HG03432 (cell line): ENCODE measurements around the gene SLC9A3.
A peak's percentile ranks its signal among the peaks of the same experiment; 100 is the strongest.

Experiments used
- ATAC-seq: cut with Tn5 transposase; IDR thresholded peaks from one replicate; pipeline ENCODE4 v1.9.1; 2021; ENCODE audit warnings: mild to moderate bottlenecking, moderate library complexity; ENCODE audit not compliant: unreplicated experiment

Gene SLC9A3

DNA sequence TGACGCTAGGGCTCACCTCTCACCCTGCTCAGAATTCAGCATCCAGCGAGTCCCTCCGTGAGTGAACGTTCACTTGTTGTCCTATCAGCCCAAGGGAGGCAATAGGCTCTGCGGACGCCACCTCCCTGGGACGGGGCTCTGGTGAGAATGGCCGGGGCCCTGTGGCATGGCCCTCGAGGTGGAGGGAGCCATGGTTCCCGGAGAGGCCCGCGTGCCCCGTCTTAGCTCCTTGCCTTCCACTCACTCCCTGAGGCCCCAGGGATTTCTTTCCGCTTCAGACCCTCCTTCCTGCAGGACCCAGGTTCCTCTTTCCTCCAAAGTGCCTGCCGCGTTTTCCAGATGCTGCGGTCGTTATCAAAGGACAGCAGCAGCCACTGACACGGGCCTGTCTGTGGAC lies 59.8 kb downstream of the SLC9A3 start:
- no peak for ATAC-seq

DNA sequence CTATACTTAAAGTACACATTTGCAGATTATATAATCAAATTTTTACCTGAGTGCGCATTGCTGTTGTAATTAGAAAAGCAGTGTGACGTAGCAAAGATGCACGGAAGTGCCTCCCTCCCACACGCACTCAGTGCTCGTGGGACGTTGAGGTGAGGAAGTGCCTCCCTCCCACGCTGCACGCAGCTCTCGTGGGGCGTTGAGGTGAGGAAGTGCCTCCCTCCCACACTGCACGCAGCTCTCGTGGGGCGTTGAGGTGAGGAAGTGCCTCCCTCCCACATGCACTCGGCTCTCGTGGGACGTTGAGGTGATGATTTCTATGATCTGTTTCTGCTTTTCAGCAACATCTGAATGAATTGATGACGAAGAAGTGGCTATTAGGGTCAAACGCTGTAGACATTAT lies 60.3 kb downstream of the SLC9A3 start:
- no peak for ATAC-seq

DNA sequence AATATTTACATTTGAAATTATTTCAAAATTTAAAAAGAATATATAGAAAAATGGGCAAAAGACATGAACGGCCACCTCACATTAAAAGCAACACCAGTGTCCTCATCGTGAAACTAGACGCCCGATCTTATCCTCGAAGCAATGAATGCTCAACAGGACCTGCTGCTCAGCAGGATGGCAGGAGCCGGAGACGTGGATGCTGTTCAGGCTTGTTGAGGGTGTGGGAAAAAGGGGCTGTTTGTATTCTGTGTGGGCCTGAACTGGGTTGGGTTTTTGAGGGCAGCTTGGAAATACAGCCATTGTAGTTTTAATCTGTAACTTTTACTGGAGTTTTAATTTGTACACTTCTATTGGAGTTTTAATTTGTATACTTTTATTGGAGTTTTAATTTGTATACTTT lies 60.9 kb downstream of the SLC9A3 start:
- ATAC-seq = no peak

DNA sequence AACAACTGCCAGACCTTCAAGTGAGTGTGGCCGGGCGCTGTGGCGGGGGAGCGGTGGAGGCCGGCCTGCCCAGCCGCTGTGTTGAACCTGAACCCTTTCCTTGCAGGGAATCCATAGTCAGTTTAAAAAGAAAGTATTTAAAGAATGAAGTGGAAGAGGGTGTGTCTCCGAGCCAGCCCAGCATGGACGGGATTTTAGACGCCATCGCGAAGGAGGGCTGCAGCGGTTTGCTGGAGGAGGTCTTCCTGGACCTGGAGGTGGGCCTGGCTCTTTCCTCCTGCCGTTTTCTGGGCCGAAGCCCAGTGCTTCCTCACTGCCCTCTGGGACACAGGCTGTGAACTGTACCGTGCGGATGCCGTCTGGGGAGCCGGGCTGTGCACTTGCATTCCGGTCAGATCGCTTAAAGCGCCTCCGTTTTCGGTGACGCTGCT lies 62.2 kb downstream of the SLC9A3 start:
- ATAC-seq = no peak

DNA sequence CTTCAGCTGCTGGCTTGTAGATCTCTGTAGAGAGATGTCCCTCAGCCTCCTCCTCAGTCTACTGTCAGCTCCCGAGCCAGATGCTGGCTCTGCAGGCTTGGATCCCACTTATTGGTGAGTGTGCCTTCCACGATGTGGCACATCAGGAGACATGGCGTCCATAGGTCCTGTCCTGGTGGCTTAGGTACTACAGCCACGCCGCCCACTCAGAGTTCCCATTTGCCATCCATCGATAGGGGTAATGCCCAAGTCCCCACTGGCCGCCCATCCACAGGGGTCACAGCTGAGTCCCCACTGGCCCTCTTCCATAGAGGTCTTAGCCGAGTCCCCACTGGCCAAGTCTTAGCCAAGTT lies 64.0 kb downstream of the SLC9A3 start:
- ATAC-seq = no peak

DNA sequence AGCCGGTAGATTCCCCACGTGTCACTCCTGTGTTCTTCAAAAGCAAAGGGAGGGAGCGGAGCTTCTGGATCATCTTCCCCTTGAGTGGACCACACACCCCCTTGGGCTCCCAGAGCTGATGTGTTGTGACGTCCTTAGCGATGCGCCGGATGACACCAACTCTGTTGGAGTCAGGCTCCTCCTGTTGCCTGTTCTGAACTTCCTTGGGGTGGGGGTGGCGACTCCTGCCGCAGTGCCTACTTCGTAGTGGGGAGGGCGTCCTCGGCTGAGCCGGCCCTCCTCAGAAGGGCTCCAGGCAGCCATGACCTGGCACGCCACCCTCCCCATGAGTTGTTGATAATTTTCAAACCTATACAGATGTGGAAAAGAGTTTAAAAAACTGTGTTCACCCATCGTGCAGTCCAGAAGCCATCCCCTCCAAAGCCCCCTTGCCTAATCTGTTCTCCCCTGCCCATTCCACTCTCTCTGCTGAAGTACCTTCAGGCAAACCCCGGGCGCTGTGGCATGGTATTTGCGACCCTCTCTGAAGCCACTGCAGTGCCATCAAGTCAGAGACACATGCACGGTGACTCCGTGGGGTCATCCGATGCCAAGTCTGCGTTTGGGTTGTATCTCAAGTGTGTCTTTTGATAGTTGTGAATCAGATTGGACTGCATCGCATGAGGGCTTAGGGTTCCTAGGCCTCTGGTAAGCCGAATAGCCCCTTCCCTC lies 64.5 kb downstream of the SLC9A3 start:
- ATAC-seq = no peak

DNA sequence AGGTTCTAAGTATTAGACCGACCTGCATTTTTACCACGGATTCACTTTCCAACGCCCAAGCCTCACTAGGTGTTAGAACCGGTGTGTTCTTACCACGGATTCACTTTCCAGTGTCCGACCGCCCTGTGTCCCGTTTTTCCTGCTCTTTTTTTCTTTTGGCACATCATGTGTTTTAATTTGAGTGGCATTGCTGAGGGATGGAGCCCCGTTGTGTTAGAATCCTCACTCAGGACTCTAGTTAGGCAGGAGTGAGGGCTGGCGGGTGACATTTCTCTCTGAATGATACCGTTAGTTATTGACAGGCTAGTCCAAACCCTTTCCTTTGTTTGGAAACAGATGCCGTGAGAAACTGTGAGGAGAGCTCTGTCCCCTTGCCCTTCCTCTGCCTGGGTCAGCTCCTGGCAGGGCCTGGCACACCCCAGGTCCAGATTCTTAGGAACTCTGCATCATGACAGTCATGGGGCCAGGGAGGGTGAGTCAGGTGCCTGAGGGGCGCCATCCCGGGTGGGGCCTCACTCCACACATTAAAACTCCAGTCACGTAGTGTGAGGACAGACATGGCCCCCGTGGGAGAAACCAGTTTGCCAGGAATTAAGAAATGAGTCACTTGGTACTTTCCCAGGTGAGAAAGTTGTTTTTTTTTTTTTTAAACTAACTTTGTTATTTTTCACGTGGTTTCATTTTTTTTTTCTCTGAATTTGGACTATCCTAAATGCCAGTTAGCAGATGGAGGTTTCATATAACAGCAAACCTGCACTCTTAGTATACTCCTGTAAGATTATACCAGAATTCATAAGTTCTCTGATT lies 65.5 kb downstream of the SLC9A3 start:
- ATAC-seq = peak; percentile 72

DNA sequence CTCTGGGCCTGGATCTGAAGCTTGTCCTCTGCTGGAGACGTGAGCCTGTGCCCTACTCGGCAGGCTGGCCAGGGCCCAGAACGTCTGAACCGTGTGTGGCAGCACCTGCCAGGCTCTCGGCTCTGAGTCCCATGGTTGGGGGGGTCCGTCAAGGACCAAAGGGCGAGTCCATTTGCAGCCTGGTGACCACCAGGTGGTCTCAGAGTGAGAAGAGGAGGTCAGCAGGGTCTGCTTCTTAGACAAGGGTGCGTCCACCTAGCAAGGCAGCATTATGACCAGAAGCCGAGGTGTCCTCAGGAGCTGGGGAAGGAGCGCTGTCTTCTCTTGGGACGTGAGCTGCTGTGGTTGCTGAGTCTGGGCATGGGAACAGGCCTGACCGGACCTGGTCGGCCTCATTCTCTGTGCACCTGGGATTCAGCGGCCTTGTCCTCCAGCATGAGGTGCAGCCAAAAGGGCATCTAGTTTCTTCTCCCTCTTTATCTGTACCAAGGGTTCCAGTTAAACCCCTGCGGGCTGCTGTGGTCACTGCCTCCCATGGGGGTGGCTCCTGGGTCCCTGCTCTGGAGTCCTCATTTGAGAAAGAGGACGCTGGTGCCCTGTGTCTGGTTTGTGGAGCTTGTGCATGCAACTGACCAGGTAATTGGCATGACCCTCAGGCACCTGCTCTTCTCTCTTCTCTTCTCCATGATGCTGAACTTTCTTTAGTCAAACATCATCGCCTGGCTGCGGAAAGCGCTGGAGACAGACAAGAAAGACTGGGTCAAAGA lies 66.9 kb downstream of the SLC9A3 start:
- ATAC-seq = no peak

DNA sequence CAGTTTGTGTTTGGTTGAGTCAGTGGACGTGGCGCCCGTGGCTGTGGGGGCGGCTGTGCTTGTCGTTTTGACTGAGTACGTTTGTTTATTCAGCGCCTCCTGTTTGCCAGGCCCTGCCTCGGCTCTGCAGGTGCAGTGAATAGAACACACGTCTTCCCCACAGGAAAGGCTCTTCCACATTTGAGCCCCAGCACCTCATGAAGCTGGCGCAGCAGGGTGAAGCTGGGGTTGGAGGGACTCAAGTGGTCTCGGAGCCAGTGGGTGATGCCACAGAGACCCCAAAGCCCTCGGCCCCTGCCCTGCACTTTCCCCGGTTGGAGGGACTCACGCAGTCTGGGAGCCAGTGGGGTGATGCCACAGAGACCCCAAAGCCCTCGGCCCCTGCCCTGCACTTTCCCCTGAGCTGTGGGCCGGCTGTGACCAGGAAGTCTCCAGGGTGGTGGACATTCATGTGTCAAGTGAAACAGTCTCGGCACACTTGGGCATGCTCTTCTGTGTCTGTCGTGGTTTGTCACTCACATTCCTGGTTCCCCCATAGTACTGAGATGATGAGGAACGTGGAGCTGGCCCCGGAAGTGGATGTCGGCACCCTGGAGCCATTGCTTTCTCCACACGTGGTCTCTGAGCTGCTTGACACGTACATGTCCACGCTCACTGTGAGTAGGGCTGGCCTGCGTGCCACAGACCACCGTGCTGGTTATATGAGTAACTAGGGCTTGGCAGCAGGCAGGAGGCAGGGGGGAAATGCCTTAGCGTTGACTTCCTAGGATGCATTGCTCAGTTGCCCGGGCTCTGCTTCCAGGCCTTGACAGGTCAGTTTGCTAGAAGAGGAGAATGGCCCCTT lies 67.7 kb downstream of the SLC9A3 start:
- no peak for ATAC-seq

DNA sequence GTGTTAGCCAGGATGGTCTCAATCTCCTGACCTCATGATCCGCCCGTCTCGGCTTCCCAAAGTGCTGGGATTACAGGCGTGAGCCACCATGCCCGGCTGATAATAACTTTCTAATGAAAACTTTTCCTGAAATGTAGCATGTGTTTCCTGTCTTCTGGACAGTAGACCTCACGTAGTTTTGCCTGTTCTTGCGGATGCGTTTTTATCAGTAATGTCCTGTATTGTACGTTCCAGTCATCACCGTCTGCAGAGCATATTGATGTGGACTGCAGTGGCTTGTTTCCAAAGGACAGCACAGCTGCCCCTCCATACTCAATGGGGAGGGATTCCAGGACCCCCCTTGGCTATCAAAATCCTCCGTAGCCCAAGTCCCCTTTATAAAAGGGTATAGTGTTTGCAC lies 68.4 kb downstream of the SLC9A3 start:
- no peak for ATAC-seq

DNA sequence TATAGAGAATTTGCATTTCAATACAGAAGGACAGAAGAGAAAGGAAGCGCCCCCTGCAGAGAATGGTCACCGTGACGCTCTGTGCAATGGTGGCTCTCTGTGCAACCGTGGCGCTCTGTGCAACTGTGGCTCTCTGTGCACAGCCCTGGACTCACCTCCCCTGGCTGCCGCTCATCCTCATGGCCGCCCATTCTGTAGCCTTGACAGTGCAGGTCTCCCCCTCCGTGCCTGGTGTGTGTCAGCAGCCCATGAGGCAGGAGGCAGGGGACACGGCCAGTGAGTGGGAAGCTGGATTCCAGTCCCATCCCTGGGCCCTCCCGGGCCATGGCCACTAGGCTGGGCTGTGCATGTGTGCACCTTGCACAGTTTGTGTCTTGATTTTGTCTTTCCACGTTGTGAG lies 69.3 kb downstream of the SLC9A3 start:
- no peak for ATAC-seq

DNA sequence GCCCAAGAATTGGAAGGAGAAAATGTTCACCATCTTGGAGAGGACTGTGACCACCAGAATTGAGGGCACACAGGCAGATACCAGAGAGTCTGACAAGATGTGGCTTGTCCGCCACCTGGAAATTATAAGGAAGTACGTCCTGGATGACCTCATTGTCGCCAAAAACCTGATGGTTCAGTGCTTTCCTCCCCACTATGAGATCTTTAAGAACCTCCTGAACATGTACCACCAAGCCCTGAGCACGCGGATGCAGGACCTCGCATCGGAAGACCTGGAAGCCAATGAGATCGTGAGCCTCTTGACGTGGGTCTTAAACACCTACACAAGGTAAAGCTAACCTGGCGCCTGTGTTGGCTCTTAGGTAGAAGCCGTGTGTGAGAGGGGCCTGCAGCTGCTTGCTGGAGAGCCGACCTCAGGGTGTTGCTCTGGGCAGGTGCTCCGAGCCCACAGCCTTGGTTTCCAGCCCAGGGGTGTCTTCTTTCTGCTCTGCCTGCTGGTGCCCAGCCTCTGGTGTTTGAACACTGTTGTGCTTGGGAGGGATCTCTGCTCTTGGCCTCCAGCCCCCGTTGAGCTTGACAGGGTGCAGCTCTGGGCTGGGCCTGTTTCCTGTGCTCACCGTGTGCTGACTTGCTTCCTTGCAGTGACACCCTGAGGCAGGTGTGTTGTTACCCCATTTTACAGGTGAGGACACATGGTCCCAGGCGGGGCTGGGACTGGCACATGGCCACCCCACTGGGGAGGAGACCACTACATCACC lies 70.3 kb downstream of the SLC9A3 start:
- ATAC-seq = no peak

DNA sequence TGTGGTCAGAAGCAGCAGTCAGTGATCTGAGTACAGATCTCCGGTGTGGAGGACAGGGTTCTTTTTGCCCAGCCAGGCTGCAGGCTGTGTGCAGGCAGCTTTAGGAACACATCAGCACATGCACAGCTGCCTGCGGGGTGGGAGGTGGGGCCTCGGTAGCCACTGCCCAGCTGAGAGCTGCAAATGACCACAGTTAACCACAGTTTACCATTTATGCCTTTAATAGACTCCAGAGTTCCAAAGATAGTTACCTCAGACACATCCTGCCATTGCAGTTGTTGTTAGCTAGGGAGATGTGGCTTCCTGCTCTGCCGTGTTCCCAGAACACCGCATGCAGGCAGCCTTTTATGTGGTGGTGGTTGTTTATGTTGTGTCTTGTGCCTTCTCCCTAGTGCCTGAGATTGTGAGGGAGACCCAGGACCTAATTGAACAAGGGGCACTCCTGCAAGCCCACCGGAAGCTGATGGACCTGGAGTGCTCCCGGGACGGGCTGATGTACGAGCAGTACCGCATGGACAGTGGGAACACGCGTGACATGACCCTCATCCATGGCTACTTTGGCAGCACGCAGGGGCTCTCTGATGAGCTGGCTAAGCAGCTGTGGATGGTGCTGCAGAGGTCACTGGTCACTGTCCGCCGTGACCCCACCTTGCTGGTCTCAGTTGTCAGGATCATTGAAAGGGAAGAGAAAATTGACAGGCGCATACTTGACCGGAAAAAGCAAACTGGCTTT lies 71.1 kb downstream of the SLC9A3 start:
- ATAC-seq = no peak

DNA sequence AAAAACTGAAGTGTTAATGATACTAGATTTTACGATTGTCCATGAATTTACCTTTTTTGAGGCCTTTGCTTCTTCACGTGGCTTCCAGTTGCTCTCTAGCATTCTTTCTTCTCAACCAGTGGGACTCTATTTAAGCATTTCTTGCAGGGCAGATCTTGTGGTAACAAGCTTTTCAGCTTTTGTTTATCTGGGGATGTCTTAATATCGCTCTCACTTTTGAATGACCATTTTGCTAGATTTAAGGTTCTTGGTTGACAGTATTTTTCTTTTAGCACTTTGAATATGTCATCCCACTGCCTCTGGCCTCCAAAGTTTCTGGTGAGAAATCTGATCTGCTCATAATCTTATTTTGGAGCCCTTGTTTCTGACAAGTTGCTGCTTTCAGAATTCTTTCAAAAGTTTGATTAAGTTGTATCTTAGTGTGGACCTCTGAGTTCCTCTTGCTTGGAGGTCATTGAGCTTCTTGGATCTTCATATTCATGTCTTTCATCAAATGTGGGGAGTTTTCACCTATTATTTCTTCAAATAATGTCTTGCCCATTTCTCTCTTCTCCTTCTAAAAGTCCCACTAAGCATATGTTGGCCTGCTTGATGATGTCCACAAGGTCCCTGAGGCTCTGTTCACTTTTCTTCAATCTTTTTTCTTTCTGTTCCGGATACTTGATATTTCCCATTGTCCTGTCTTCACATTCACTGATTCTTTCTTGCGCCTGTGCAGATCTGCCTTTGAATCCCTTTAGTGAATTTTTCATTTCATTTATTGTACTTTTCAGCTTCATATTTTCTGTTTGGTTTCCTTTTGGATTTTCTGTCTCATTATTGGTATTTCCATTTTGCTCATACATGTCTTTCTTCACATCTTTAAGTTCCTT lies 72.4 kb downstream of the SLC9A3 start:
- no peak for ATAC-seq

DNA sequence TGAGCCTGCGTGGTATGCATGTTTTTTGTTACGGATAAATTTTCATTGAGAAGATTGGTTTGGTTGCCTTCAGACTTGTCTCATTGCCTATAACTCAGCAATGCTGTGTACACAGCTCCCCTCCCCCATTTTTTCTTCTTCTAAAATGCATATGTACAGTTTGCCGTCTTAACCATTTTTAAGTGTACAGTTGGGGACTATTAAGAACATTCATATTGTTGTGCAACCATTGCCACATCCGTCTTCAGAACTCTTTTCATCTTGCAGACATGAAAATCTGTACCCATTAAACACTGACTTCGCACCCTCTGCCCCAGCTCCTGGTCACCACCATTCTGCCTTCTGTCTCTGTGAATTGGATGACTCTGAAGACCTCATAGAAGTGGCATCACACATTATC lies 75.1 kb downstream of the SLC9A3 start:
- ATAC-seq = no peak

DNA sequence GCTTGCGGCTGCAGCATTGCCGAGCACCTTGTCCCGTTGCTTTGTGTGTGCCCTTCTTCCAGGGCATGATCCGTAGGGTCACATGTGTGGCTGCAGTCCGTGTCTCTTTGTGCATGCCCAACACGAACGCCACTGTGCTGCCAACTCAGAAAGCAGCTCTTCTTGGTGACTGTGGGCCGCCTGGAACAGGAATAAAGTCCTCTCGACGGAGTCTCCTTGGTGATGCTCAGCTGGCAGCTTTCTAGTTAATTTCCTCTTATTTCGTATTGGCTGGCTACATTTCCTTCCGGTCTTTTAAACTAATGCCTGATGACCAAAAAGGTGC lies 75.5 kb downstream of the SLC9A3 start:
- ATAC-seq = no peak

DNA sequence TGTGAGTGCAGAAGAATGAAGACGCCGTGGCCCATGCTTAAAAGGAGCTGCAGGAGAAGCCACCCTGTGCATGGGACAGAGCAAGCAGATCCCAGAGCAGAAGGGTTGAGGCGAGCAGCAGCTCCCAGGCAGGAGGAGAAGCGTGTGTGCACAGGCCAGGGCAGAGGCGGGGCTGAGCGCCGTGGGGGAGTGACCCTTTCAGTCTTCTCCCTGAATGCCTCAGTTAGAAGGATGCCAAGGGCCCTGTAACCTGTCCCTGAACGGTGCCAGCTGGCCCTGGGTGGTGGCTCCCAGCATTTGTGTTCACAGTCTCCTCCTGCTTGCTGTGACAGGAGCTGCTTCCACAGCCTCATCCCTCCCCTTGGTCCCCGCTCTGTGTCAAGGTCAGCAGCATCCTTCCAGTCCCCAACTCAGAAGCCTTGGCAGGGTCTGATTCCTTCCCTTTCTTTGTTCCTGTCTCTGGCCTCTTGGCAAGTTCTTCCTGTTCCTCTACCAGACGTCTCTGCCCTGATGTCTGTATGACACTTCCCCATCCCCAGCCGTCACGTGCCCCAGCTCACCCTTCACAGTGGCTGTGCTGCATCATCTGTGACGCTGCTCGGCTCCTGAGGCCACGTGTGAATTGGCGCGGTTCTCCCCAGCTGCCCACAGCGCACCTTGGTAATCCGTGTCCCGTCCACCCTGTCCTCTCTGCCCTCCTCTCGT lies 76.0 kb downstream of the SLC9A3 start:
- ATAC-seq = no peak

DNA sequence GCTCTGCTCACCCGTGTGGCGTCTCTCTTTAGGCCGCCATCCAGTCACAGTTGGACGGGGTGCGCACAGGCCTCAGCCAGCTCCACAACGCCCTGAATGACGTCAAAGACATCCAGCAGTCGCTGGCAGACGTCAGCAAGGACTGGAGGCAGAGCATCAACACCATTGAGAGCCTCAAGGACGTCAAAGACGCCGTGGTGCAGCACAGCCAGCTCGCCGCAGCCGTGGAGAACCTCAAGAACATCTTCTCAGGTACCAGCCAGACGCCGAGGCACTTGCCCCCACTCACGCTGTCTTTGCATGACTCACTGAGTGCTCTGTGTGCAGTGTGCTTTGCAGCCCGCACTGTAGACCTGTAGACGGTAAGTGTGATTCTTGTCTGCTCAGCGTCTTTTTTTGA lies 76.7 kb downstream of the SLC9A3 start:
- no peak for ATAC-seq
